ENCODE data around the gene ATAT1. TPM values are rescaled to one million over a fixed set of nuclear protein-coding genes. Genes with fewer than 3 reads are reported as not detected.

The ATAT1 gene
- total and polyA plus RNA-seq, 2 of the 4 experiments (the other 2 are of a cell fraction), result 5.6 to 15.5 TPM

DNA sequence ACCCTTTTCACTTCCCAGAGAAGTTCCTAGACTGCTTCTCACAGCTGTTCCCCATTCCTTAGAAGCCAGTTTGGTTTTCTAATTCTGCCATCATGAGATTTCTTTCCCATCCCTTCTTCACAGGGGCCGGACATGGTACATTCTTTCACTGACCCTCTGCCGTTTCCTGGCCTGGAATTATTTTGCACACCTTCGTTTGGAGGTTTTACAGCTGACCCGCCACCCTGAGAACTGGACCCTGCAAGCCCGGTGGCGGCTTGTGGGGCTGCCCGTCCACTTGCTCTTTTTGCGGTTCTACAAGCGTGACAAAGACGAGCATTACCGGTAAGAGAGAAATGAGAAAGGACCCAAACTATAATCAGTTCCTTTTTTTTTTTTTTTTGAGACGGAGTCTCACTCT, 24.5 kb downstream of the ATAT1 start:
- Histone ChIP-seq H2BK5ac (ENCODE audit: low read depth, low read length, poor library complexity, severe bottlenecking) (no peak overlapping the region), H3K4me3 (ENCODE audit: insufficient read depth, low read depth, low read length) (no peak overlapping the region), H2AK5ac (ENCODE audit: low read depth, low read length) (no peak overlapping the region), H4K5ac (ENCODE audit: low read depth, low read length) (no peak overlapping the region), H3K27ac (ENCODE audit: insufficient read depth, low read length) (no peak overlapping the region), H4K20me1 (ENCODE audit: insufficient read depth, low read length) (peaks cover 4% of the 10 kb centered on the region; the same call in 1 of the 2 replicates), H2BK15ac (ENCODE audit: low read depth, low read length) (no peak overlapping the region), H3K23ac (ENCODE audit: low read depth, low read length) (no peak overlapping the region), H2BK20ac (ENCODE audit: low read depth, low read length) (no peak overlapping the region), H3K4ac (ENCODE audit: low read depth, low read length) (no peak overlapping the region), H4K8ac (ENCODE audit: low read depth in 2 of 2, low read length in 2 of 2) (no peak overlapping the region), H3K14ac (replicated peaks; ENCODE audit: low read depth, low read length) (no peak overlapping the region), H3K56ac (ENCODE audit: extremely low read depth, insufficient read depth, low read length) (no peak overlapping the region), H3K79me1 (ENCODE audit: low read depth in 1 of 2, low read length in 2 of 2) (peaks cover 7 to 33% of the 10 kb centered on the region in 2 experiments), H4K91ac (ENCODE audit: insufficient read depth, low read depth, low read length) (no peak overlapping the region), H3K4me2 (ENCODE audit: low read depth, low read length) (no peak overlapping the region), H3K9me3 (ENCODE audit: control insufficient read depth, insufficient read depth, low read length) (no peaks in the 10 kb centered on the region), H2AK9ac (replicated peaks; ENCODE audit: low read depth, low read length, poor library complexity) (no peak overlapping the region), H2BK120ac (ENCODE audit: low read depth, low read length) (no peak overlapping the region), H3K4me1 (ENCODE audit: control insufficient read depth, insufficient read depth, low read length) (no peaks in the 10 kb centered on the region), H2AFZ (replicated peaks; ENCODE audit: low read length, poor library complexity) (no peak overlapping the region), H3K27me3 (ENCODE audit: control insufficient read depth, insufficient read depth, low read length) (no peaks in the 10 kb centered on the region), H3K9ac (ENCODE audit: low read depth, low read length) (no peak overlapping the region), H3K9me1 (ENCODE audit: insufficient read depth, low read length) (no peaks in the 10 kb centered on the region; the same call in 1 of the 2 replicates), H3K18ac (ENCODE audit: low read depth, low read length) (no peak overlapping the region), H3K36me3 (ENCODE audit: control insufficient read depth, insufficient read depth, low read length) (peaks cover 42% of the 10 kb centered on the region)
- BruUV-seq (replicated peaks), result no TSS peak
- 96% methylated on average over 7 of the region's 12 CpGs; no CpG with 5 or more reads in 1 of the 2 experiments for WGBS, 2 experiments (ENCODE audit: extremely low coverage in 2 of 2, insufficient read length in 1 of 2)
- ChIA-PET POLR2A (ENCODE audit: unreplicated experiment) (no interaction called here), CTCF (interaction anchor here (0.8 kb wide), 1 partner anchor 670 kb away, joined by 3 read pairs; no protein-coding TSS in a partner anchor)
- dilution Hi-C loops (cut with HindIII; ENCODE audit: low sequenced_read_pairs, unreplicated experiment), result no loop called here
- no peak for TF ChIP-seq MXI1 (IDR thresholded peaks at IDR 0.05; ENCODE audit: borderline replicate concordance, low read depth, low read length)
- no peak for TF ChIP-seq CEBPB (IDR thresholded peaks at IDR 0.05; ENCODE audit: low read depth, low read length)
- no peak for TF ChIP-seq MAZ (IDR thresholded peaks at IDR 0.05; ENCODE audit: borderline replicate concordance, low read depth, low read length)
- no peak for TF ChIP-seq CHD1 (IDR thresholded peaks at IDR 0.05; ENCODE audit: low read depth, low read length)
- TF ChIP-seq RAD21 (IDR thresholded peaks at IDR 0.05; ENCODE audit: low read length), result no peak
- TF ChIP-seq CTCF (conservative IDR thresholded peaks at IDR 0.05; ENCODE audit: low read depth, low read length), result no peak
- no peak for TF ChIP-seq POLR2A (IDR thresholded peaks at IDR 0.05; ENCODE audit: low read depth, low read length)
- TF ChIP-seq RFX5 (IDR thresholded peaks at IDR 0.05; ENCODE audit: low read depth, low read length), result no peak
- no peak for TF ChIP-seq NFE2L2 (IDR thresholded peaks at IDR 0.05; ENCODE audit: low read depth, low read length)
- DNase-seq, result no peak
- no peak for ATAC-seq (ENCODE audit: low read depth)
- in situ Hi-C loops (cut with MboI; ENCODE audit: low sequenced_read_pairs), result no loop called here
- intact Hi-C loops (cut with micrococcal nuclease), result no loop called here
